ES-I3 (cell line): ENCODE measurements around the gene MYRIP.
"Not testable (repeated sequence)": the region's sequence is repeated elsewhere in the genome, so short reads cannot be mapped to it uniquely, and the experiment has no call there.

ENCODE experiments used
- H3K36me3 ChIP-seq: 2 replicates; pipeline ENCODE4 v1.6.1; 2013; ENCODE audit warnings: mild to moderate bottlenecking, low read length, control low read depth, moderate library complexity; ENCODE audit not compliant: insufficient read depth
- H3K4me1 ChIP-seq: 2 replicates; pipeline ENCODE4 v1.6.1; 2013; ENCODE audit warnings: mild to moderate bottlenecking, control low read depth, low read length; ENCODE audit not compliant: insufficient read depth
- H3K9ac ChIP-seq: 2 replicates; pipeline ENCODE4 v1.6.1; 2013; ENCODE audit warnings: low read depth, mild to moderate bottlenecking, low read length, moderate library complexity
- H3K9me3 ChIP-seq: 2 replicates; pipeline ENCODE4 v1.6.1; 2013; ENCODE audit warnings: mild to moderate bottlenecking, low read length, moderate library complexity; ENCODE audit not compliant: control insufficient read depth, insufficient read depth

MYRIP gene

DNA sequence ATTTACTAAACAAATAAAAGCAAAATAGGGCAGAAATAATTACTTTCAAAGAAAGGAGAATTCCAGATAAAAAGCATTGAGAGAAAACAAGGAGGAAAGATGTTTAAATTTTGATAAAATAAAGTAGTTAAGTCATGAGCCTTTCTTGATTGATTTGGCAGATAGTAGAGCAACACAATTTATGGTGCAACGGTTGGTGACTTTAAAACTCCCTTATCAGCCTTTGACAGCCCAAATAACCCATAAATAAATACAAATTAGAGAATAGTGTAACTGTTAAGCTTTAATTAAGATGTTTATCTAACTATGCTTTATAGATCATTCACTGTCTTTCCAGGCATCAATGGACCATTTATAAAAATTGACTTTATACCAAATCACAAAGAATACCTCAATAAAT, 446.1 kb downstream of the MYRIP start:
- Histone ChIP-seq H3K9me3 (no peaks in the 10 kb centered on the region), H3K4me1 (no peaks in the 10 kb centered on the region; the same call in 1 of the 2 replicates), H3K36me3 (no peaks in the 10 kb centered on the region), H3K9ac (no peak overlapping the region)

- no peak overlapping the region for H3K9ac ChIP-seq
These were observed 448.7 kb downstream of the MYRIP start for GRCh38 chr3:40258064-40258463.

GRCh38 chr3:40258555-40258954, 449.1 kb downstream of the MYRIP start:
- no peaks in the 10 kb centered on the region; the same call in 1 of the 2 replicates for H3K4me1 ChIP-seq
- no peaks in the 10 kb centered on the region for H3K36me3 ChIP-seq
- H3K9me3 ChIP-seq, result no peaks in the 10 kb centered on the region
- H3K9ac ChIP-seq, result no peak overlapping the region

More at GRCh38 chr3:40258064-40258463, 448.7 kb downstream of the MYRIP start:
- Histone ChIP-seq H3K4me1 (no peaks in the 10 kb centered on the region; the same call in 1 of the 2 replicates), H3K36me3 (no peaks in the 10 kb centered on the region), H3K9me3 (no peaks in the 10 kb centered on the region)

DNA sequence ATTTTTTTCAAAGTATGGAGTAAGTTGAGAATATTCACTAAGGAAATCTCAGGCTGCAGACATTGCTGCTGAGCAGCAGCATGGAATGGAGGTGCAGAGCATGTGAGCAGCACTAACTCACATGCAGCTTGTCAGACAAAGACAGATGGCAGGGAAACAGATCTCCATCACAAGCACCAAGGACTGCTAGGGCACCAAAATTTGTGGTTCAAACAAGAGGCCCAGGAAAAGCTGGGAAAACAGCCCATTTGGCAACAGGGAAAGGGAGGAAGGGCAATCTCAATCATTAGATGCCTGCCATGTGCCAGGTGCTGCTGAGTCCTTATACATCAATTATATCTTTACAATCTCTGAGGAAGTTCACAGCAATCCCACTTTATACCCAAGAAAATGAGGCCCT, 452.9 kb downstream of the MYRIP start:
- Histone ChIP-seq H3K9me3 (no peaks in the 10 kb centered on the region), H3K9ac (no peak overlapping the region), H3K4me1 (no peaks in the 10 kb centered on the region; the same call in 1 of the 2 replicates), H3K36me3 (no peaks in the 10 kb centered on the region)

- Histone ChIP-seq H3K9ac (no peak overlapping the region), H3K9me3 (no peaks in the 10 kb centered on the region), H3K4me1 (no peaks in the 10 kb centered on the region), H3K36me3 (no peaks in the 10 kb centered on the region)
These were observed 455.0 kb downstream of the MYRIP start for GRCh38 chr3:40264451-40264850.

GRCh38 chr3:40265181-40265580, 455.8 kb downstream of the MYRIP start:
- H3K4me1 ChIP-seq, result no peaks in the 10 kb centered on the region
- H3K9me3 ChIP-seq, result no peaks in the 10 kb centered on the region
- H3K9ac ChIP-seq, result no peak overlapping the region
- no peaks in the 10 kb centered on the region for H3K36me3 ChIP-seq

GRCh38 chr3:40267937-40268724, 458.7 kb downstream of the MYRIP start:
- no peaks in the 10 kb centered on the region for H3K9me3 ChIP-seq
- H3K9ac ChIP-seq, result no peak overlapping the region
- no peaks in the 10 kb centered on the region for H3K36me3 ChIP-seq
- H3K4me1 ChIP-seq, result no peaks in the 10 kb centered on the region

DNA sequence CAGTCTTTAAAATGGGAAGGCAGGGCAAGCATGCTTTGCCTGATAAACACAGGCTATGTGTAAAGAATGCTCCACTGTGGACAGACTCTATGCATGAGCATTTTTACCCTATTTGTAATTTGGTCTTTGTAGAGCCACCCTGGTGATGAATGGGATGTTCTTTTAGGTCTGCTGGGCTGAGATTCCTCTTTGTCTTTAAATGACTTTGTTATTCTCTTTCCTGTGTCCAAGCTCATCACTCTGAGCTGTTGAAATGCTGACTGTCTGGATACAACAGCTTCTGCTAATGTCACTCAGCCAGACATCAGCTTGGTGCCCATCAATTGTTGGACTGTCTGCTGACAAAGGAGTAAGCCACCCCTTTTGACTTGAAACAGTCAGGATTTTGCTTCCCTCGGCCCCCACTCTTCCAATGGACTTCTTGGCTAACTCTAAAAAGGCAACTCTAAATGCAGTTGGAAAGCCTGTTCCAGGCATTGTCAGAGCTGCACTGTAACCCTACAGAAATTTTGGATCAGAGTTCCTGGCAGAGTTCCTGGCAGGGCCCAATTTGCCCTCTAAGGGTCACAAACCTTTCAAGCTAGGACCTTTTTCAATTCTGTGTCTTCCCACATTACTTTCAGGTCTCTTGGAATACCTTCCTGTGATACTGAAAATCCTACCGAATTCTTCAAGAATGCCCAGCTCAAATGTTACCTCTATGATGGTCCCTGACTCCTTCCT, 459.6 kb downstream of the MYRIP start:
- no peak overlapping the region for H3K9ac ChIP-seq
- no peaks in the 10 kb centered on the region for H3K36me3 ChIP-seq
- no peaks in the 10 kb centered on the region for H3K9me3 ChIP-seq

DNA sequence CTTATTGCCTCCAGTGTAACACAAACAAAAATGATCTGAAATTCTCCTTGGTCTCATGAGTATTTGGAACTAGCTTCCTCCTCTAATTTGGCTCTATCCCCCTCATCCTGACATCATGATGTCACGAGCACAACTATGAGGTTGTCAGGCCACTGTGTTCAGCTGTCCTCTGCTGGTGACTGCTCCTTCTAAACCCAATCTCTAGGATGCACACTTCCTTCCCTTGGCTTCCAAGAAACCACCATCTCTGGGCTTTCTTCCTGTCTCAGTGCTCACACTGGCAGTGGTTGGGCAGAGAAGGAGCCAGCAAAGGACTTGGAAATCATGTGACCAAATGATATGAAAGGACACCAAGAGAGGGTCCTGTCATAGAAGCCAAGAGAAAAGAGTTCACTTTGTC, 469.4 kb downstream of the MYRIP start:
- Histone ChIP-seq H3K9ac (no peak overlapping the region), H3K9me3 (no peaks in the 10 kb centered on the region), H3K36me3 (no peaks in the 10 kb centered on the region), H3K4me1 (no peaks in the 10 kb centered on the region)

More for the DNA sequence above, 459.6 kb downstream of the MYRIP start:
- H3K4me1 ChIP-seq, result no peaks in the 10 kb centered on the region

DNA sequence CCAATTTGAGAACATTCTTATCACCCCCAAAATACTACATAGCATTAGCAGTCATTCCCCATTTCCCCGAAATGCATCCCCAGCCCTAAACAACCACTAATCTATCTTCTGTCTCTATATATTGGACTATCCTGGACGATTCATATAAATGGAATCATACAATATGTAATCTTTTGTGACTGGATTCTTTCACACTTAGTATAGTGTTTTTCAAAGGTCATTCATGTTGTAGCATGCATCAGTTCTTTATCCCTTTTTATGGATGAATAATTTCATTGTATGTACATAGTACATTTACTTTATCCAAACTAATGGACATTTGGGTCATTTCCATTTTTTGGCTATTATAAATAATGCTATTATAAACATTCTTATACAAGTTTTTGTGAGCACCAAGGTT, 472.6 kb downstream of the MYRIP start:
- Histone ChIP-seq H3K4me1 (no peaks in the 10 kb centered on the region), H3K9ac (no peak overlapping the region), H3K9me3 (no peaks in the 10 kb centered on the region), H3K36me3 (no peaks in the 10 kb centered on the region)

DNA sequence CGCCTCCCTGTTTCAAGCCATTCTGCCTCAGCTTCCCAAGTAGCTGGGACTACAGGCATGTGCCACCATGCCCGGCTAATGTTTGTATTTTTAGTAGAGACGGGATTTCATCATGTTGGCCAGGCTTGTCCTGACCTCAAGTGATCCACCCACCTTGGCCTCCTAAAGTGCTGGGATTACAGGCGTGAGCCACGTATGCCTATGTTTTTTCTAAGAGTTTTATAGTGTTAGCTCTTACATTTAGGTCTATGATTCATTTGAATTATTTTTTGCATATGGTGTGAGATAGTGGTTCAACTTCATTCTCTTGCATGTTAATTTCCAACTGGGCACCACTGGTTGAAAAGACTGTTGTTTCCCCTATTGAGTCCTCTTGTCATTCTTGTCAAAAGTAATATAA, 473.6 kb downstream of the MYRIP start:
- H3K9me3 ChIP-seq, H3K9ac ChIP-seq, H3K36me3 ChIP-seq: not testable (repeated sequence)

GRCh38 chr3:40287248-40287647, 477.8 kb downstream of the MYRIP start:
- H3K4me1 ChIP-seq, result peaks cover under 1% of the 10 kb centered on the region; the same call in 1 of the 2 replicates
- H3K9me3 ChIP-seq, result no peaks in the 10 kb centered on the region; the same call in 1 of the 2 replicates
- H3K36me3 ChIP-seq, result no peaks in the 10 kb centered on the region
- no peak overlapping the region for H3K9ac ChIP-seq

More for the DNA sequence above, 473.6 kb downstream of the MYRIP start:
- H3K4me1 ChIP-seq, result not testable (repeated sequence)

DNA sequence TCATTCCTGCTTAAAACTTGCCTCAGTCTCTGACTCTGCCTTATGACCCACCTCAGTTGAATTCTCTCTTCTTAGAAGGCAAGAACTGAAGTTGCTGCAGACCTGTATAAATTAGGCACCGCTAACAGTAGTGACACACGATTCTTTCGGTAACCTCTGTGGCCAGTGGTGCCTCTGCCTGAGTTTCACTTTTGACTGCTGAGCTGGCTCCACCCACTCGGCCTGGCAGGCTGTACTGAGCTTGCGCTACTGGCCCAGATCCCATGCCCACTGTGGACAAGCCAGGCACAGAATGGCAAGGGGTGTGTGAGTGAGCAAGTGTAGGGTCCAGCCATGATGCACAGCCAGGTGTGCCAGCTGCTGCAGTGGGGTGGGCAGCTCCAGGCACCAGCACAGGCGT, 481.0 kb downstream of the MYRIP start:
- H3K4me1 ChIP-seq, result peaks cover 14% of the 10 kb centered on the region
- no peaks in the 10 kb centered on the region for H3K36me3 ChIP-seq
- H3K9ac ChIP-seq, result no peak overlapping the region
- H3K9me3 ChIP-seq, result no peaks in the 10 kb centered on the region; the same call in 1 of the 2 replicates

GRCh38 chr3:40291471-40291870, 482.1 kb downstream of the MYRIP start:
- no peaks in the 10 kb centered on the region; the same call in 1 of the 2 replicates for H3K9me3 ChIP-seq
- H3K36me3 ChIP-seq, result no peaks in the 10 kb centered on the region
- H3K4me1 ChIP-seq, result peaks cover 14% of the 10 kb centered on the region
- no peak overlapping the region for H3K9ac ChIP-seq
